GM12892 (cell line): ENCODE measurements around the gene CAMTA1.
"Not testable (repeated sequence)": the region's sequence is repeated elsewhere in the genome, so short reads cannot be mapped to it uniquely, and the experiment has no call there.

Source experiments
- DNase-seq: peaks from one replicate; pipeline ENCODE4 v3.0.0; 2011; ENCODE audit not compliant: insufficient read length
- FAIRE-seq: peaks from 2 replicates; lab custom pipeline; 2011; peaks lifted over from hg19 to GRCh38; lab: Jason Lieb, UNC
- POLR2A ChIP-seq: IDR thresholded peaks from 2 replicates; pipeline ENCODE4 v1.6.1; 2011; ENCODE audit warnings: low read depth, low read length, control low read depth
- POLR2AphosphoS5 ChIP-seq: IDR thresholded peaks from 2 replicates; pipeline ENCODE4 v1.6.1; 2011; ENCODE audit warnings: low read depth, low read length, control low read depth
- TAF1 ChIP-seq: IDR thresholded peaks from 2 replicates; pipeline ENCODE4 v1.6.1; 2011; ENCODE audit warnings: low read depth, mild to moderate bottlenecking, control low read depth, low read length, borderline replicate concordance

The CAMTA1 gene

DNA sequence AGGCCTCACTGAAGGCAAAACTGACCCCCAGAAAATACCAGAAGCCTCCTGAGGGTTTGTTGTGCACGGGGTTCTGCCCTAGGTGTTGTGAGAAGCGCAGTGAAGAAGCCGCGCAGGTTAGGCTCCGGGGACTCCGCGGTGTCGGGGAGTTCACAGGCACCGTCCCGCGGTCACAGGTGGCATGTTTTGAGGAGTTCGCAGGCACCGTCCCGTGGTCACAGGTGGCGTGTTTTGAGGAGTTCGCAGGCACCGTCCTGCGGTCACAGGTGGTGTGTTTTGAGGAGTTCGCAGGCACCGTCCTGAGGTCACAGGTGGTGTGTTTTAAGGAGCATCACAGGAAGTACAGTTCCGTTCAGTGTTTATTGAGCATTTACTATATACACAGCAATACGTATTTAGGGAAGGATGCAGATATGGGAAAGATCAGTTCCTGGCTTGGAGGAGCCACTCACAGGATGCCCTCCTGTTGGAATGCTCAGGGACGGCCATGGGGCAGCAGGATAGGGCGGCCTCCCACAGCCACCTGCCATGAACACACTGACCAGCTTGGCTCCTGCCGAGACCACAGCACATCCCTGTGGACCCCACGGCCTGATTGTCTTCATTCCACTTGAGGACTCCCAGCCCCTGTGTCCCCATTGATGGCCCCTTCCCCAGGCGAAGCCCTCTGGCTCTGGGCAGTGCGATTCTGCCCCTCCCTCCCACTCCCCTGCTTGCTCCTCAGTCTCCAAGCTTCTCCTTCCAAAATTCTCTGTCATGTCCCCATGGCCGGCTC is 899.8 kb downstream of the CAMTA1 start:
- TF ChIP-seq POLR2AphosphoS5, result no peak
- TF ChIP-seq TAF1, result no peak
- no peak for TF ChIP-seq POLR2A
- FAIRE-seq (no peak), DNase-seq (no peak)

DNA sequence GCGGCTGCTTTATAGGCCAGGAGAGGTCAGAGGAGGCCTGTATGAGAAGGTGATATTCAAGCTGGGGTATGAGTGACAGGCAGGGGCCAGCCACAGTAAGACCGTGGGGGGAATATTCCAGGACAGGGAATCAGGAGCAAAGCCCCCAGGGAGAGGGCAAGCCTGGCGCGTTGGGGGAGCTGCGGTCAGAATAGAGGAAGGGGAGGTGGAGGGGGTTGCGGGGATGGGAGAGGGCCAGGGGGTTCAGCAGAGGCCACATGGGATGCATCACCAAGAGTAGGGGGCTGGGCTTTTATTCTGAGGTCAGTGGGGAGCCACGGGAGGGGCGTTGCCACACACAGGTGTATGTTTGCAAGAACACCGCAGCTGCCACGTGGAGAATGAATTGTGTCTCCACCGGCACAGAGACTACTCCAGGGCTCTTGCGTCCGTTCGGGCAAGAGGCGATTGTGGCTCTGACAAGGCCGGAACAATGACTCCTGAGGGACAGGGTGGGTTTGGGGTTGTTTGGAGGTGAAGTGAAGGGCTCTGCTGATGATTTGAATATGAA is 901.1 kb downstream of the CAMTA1 start:
- DNase-seq (no peak), FAIRE-seq (no peak)
- TF ChIP-seq POLR2A, result no peak
- no peak for TF ChIP-seq POLR2AphosphoS5
- no peak for TF ChIP-seq TAF1

- no peak for FAIRE-seq
- no peak for DNase-seq
- TF ChIP-seq POLR2AphosphoS5 (no peak), POLR2A (no peak), TAF1 (no peak)
Measured at GRCh38 chr1:7687411-7687810, 902.2 kb downstream of the CAMTA1 start.

GRCh38 chr1:7688659-7689058 is 903.4 kb downstream of the CAMTA1 start:
- DNase-seq (no peak), FAIRE-seq (no peak)
- TF ChIP-seq POLR2A (no peak), POLR2AphosphoS5 (no peak), TAF1 (no peak)

DNA sequence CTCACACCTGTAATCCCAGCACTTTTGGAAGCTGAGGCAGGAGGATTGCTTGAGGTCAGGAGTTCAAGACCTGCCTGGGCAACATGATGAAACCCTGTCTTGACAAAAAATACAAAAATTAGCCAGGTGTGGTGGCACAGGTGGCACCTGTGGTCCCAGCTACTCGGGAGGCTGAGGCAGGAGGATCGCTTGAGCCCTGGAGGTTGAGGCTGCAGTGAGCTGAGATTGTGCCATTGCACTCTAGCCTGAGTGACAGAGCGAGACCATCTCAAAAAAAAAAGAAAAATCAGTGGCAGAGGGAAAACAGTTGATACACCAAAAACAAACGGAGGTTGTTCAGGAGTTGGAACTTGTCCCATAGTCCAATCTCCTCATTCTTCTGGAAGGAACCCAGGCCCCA is 904.1 kb downstream of the CAMTA1 start:
- not testable (repeated sequence) for FAIRE-seq, DNase-seq

- no peak for FAIRE-seq
- no peak for TF ChIP-seq TAF1
- no peak for TF ChIP-seq POLR2AphosphoS5
- no peak for TF ChIP-seq POLR2A
Measured at GRCh38 chr1:7690076-7690475, 904.8 kb downstream of the CAMTA1 start.

GRCh38 chr1:7690496-7691182 is 905.4 kb downstream of the CAMTA1 start:
- DNase-seq, result no peak
- no peak for FAIRE-seq

More at GRCh38 chr1:7690076-7690475, 904.8 kb downstream of the CAMTA1 start:
- no peak for DNase-seq

DNA sequence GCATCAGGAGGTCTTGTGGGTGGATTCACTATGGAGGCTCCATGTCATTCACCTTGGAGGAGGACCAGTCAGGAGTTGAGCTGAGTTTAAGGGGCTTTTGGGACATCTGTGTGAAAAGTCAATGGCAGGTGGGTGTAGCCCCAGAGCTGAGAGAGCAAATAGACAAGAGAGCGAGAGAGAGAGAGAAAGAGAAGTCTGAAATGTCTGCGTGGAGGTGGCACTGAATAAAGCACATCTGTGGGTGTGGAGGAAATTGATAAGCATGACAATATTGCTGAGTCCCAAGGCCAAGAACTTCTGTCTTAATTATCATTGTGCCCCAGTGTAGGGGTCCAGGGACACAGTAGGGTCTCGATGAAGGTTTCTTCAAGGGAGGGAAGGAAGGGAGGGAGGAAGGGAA is 906.3 kb downstream of the CAMTA1 start:
- TF ChIP-seq POLR2AphosphoS5 (no peak), POLR2A (no peak), TAF1 (no peak)
- FAIRE-seq (no peak), DNase-seq (no peak)

More at GRCh38 chr1:7690496-7691182, 905.4 kb downstream of the CAMTA1 start:
- TF ChIP-seq POLR2AphosphoS5, result no peak
- no peak for TF ChIP-seq POLR2A
- no peak for TF ChIP-seq TAF1

GRCh38 chr1:7692005-7692404 is 906.8 kb downstream of the CAMTA1 start:
- FAIRE-seq, result no peak

DNA sequence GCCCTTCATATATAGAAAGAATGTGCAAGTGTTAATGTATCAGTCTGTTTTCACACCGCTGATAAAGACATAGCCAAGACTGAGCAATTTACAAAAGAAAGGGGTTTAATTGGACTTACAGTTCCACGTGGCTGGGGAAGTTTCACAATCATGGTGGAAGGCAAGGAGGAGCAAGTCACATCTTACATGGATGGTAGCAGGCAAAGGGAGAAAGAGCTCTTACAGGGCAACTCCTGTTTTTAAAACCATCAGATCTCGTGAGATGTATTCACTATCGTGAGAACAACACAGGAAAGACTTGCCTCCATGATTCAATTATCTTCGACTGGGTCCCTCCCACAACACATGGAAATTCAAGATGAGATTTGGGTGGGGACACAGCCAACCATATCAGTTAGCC is 907.8 kb downstream of the CAMTA1 start:
- not testable (repeated sequence) for FAIRE-seq, DNase-seq

More at GRCh38 chr1:7692005-7692404, 906.8 kb downstream of the CAMTA1 start:
- DNase-seq, result no peak
- no peak for TF ChIP-seq POLR2A
- no peak for TF ChIP-seq TAF1
- no peak for TF ChIP-seq POLR2AphosphoS5

DNA sequence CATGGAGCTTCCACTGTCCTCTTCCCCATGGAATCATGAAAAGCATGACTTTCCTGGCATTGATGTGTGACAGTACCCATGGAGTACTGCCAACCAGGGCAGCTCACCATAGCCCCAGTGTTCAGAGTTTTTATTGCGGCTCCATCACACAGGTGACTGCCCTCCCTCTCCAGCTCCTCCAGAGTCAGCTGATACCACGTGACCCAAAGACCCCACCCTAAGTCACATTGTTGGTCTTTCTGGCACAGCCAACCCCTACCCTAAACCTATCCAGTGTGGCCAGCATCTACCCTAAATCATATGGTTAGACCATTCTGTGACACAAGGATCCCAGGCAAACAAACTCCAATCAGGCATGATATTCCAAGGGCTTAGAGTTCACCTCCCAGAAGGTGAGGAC is 908.4 kb downstream of the CAMTA1 start:
- DNase-seq (no peak), FAIRE-seq (no peak)
- no peak for TF ChIP-seq TAF1
- TF ChIP-seq POLR2A, result no peak
- no peak for TF ChIP-seq POLR2AphosphoS5

- DNase-seq (no peak), FAIRE-seq (no peak)
- TF ChIP-seq POLR2A (no peak), POLR2AphosphoS5 (no peak), TAF1 (no peak)
Measured at GRCh38 chr1:7694600-7695496, 909.6 kb downstream of the CAMTA1 start.
